ENCODE results near the gene ARID1B. TPM values are rescaled to one million over a fixed set of nuclear protein-coding genes. Genes with fewer than 3 reads are reported as not detected.

Gene ARID1B
- total RNA-seq, 5 donors from 2014 or later (not counting 1 experiment from before 2014, with no cell fraction given), result 103 to 161 (median 108) TPM

GRCh38 chr6:157097255-157097955 lies 320.2 kb downstream of the ARID1B start:
- peak overlapping the region; percentile 55 to 93 for H3K27ac Mint-ChIP-seq
- H3K9me3 Mint-ChIP-seq, result no peaks in the 10 kb centered on the region
- ChIA-PET CTCF (interaction anchor here in 1 of 2 donors (1.3 kb wide), 1 partner anchor 155 kb away, joined by 3 read pairs; no protein-coding TSS in a partner anchor), POLR2A (interaction anchor here in 1 of 2 donors (0.7 kb wide), 1 partner anchor 10 kb away, joined by 3 read pairs; no protein-coding TSS in a partner anchor)
- peaks cover 57 to 74% (median 73%) of the 10 kb centered on the region in 3 donors for H3K4me1 Mint-ChIP-seq
- Histone ChIP-seq H3K27me3 (replicated peaks in 1 of 2; ENCODE audit: control insufficient read depth in 2 of 2, extremely low read depth in 1 of 2, insufficient read depth in 2 of 2, low read length in 1 of 2) (no peaks in the 10 kb centered on the region), H3K4me1 (ENCODE audit: control insufficient read depth in 1 of 2, extremely low read depth in 1 of 2, insufficient read depth in 2 of 2, low read length in 2 of 2) (peaks cover 19% of the 10 kb centered on the region in 2 experiments), H3K4me3 (ENCODE audit: control insufficient read depth in 1 of 2, extremely low read depth in 1 of 2, low read length in 1 of 2) (no peak overlapping the region), H3K9me3 (no peaks in the 10 kb centered on the region), H3K27ac (ENCODE audit: low read length) (no peak overlapping the region), H3K36me3 (ENCODE audit: control insufficient read depth in 2 of 2, extremely low read depth in 1 of 2, insufficient read depth in 1 of 2, low read length in 1 of 2) (no peaks in the 10 kb centered on the region)
- ATAC-seq (replicated peaks in 1 of 4) (peak in 1 of 4 experiments; percentile 6), DNase-seq (no peak)
- H3K27me3 Mint-ChIP-seq, result no peaks in the 10 kb centered on the region
- WGBS (ENCODE audit: insufficient coverage), result 76% methylated on average over 9 of the region's 16 CpGs
- H3K4me3 Mint-ChIP-seq, result peak overlapping the region in 1 of 3 donors; percentile 9
- peaks cover 20% of the 10 kb centered on the region for H3K36me3 Mint-ChIP-seq

GRCh38 chr6:157098999-157099398 lies 321.8 kb downstream of the ARID1B start:
- Histone ChIP-seq H3K4me1 (ENCODE audit: control insufficient read depth in 1 of 2, extremely low read depth in 1 of 2, insufficient read depth in 2 of 2, low read length in 2 of 2) (peaks cover 19% of the 10 kb centered on the region in 2 experiments), H3K27ac (ENCODE audit: low read length) (no peak overlapping the region), H3K4me3 (ENCODE audit: control insufficient read depth in 1 of 2, extremely low read depth in 1 of 2, low read length in 1 of 2) (no peak overlapping the region), H3K36me3 (ENCODE audit: control insufficient read depth in 2 of 2, extremely low read depth in 1 of 2, insufficient read depth in 1 of 2, low read length in 1 of 2) (no peaks in the 10 kb centered on the region), H3K9me3 (no peaks in the 10 kb centered on the region), H3K27me3 (replicated peaks in 1 of 2; ENCODE audit: control insufficient read depth in 2 of 2, extremely low read depth in 1 of 2, insufficient read depth in 2 of 2, low read length in 1 of 2) (no peaks in the 10 kb centered on the region)
- DNase-seq (no peak), ATAC-seq (replicated peaks in 1 of 4) (no peak)
- 92% methylated on average over 7 of the region's 8 CpGs for WGBS (ENCODE audit: insufficient coverage)
- Mint-ChIP-seq H3K4me1 (peaks cover 50 to 69% (median 68%) of the 10 kb centered on the region in 3 donors), H3K9me3 (no peaks in the 10 kb centered on the region), H3K36me3 (peaks cover 13% of the 10 kb centered on the region), H3K4me3 (no peak overlapping the region), H3K27ac (peak overlapping the region; percentile 93 to 94), H3K27me3 (no peaks in the 10 kb centered on the region)
- ChIA-PET CTCF (interaction anchor here (0.5 to 0.6 kb wide), 2 partner anchors 155 to 323 kb away, joined by 3 to 10 read pairs; no protein-coding TSS in a partner anchor), POLR2A (interaction anchor here in 1 of 2 donors (0.5 kb wide), 1 partner anchor 77 kb away, joined by 6 read pairs; no protein-coding TSS in a partner anchor)

GRCh38 chr6:157099912-157100593 lies 322.9 kb downstream of the ARID1B start:
- 0% methylated on average over 2 of the region's 7 CpGs for WGBS (ENCODE audit: insufficient coverage)
- Mint-ChIP-seq H3K27me3 (no peaks in the 10 kb centered on the region), H3K36me3 (peaks cover 16% of the 10 kb centered on the region), H3K4me1 (peaks cover 60 to 72% (median 70%) of the 10 kb centered on the region in 3 donors), H3K9me3 (no peaks in the 10 kb centered on the region), H3K27ac (peak overlapping the region; percentile 93 to 94), H3K4me3 (peak overlapping the region; percentile 37 to 61 (median 42))
- Histone ChIP-seq H3K27me3 (replicated peaks in 1 of 2; ENCODE audit: control insufficient read depth in 2 of 2, extremely low read depth in 1 of 2, insufficient read depth in 2 of 2, low read length in 1 of 2) (no peaks in the 10 kb centered on the region), H3K36me3 (ENCODE audit: control insufficient read depth in 2 of 2, extremely low read depth in 1 of 2, insufficient read depth in 1 of 2, low read length in 1 of 2) (no peaks in the 10 kb centered on the region), H3K27ac (ENCODE audit: low read length) (peak overlapping the region; percentile 81), H3K9me3 (no peaks in the 10 kb centered on the region), H3K4me3 (ENCODE audit: control insufficient read depth in 1 of 2, extremely low read depth in 1 of 2, low read length in 1 of 2) (no peak overlapping the region), H3K4me1 (ENCODE audit: control insufficient read depth in 1 of 2, extremely low read depth in 1 of 2, insufficient read depth in 2 of 2, low read length in 2 of 2) (peaks cover 19% of the 10 kb centered on the region in 2 experiments)
- ChIA-PET POLR2A (no interaction called here), CTCF (interaction anchor here in 1 of 2 donors (0.6 kb wide), 1 partner anchor 25 kb away, joined by 3 read pairs; no protein-coding TSS in a partner anchor)
- ATAC-seq (replicated peaks in 1 of 4), result peak; percentile 93 to 99 (median 98)
- DNase-seq, result peak in 33 of 35 experiments; percentile 5 to 70 (median 37)

GRCh38 chr6:157101166-157101565 lies 324.0 kb downstream of the ARID1B start:
- H3K9me3 Mint-ChIP-seq, result no peaks in the 10 kb centered on the region
- H3K36me3 Mint-ChIP-seq, result peaks cover 16% of the 10 kb centered on the region
- H3K27me3 Mint-ChIP-seq, result no peaks in the 10 kb centered on the region
- H3K4me3 ChIP-seq (ENCODE audit: control insufficient read depth in 1 of 2, extremely low read depth in 1 of 2, low read length in 1 of 2), result no peak overlapping the region
- ChIA-PET POLR2A (no interaction called here), CTCF (no interaction called here)
- peak overlapping the region; percentile 93 to 94 for H3K27ac Mint-ChIP-seq
- no peaks in the 10 kb centered on the region for H3K9me3 ChIP-seq
- DNase-seq (no peak), ATAC-seq (replicated peaks in 1 of 4) (no peak)
- H3K4me1 ChIP-seq (ENCODE audit: control insufficient read depth in 1 of 2, extremely low read depth in 1 of 2, insufficient read depth in 2 of 2, low read length in 2 of 2), result peaks cover 19 to 22% of the 10 kb centered on the region in 2 experiments
- H3K4me1 Mint-ChIP-seq, result peaks cover 58 to 80% (median 75%) of the 10 kb centered on the region in 3 donors
- H3K4me3 Mint-ChIP-seq, result no peak overlapping the region
- H3K27ac ChIP-seq (ENCODE audit: low read length), result peak overlapping the region; percentile 81
- H3K36me3 ChIP-seq (ENCODE audit: control insufficient read depth in 2 of 2, extremely low read depth in 1 of 2, insufficient read depth in 1 of 2, low read length in 1 of 2), result no peaks in the 10 kb centered on the region
- no CpG with 5 or more reads among the region's 1 CpG for WGBS (ENCODE audit: insufficient coverage)
- no peaks in the 10 kb centered on the region for H3K27me3 ChIP-seq (replicated peaks in 1 of 2; ENCODE audit: control insufficient read depth in 2 of 2, extremely low read depth in 1 of 2, insufficient read depth in 2 of 2, low read length in 1 of 2)

GRCh38 chr6:157104803-157105202 lies 327.6 kb downstream of the ARID1B start:
- CTCF ChIA-PET, result no interaction called here
- H3K36me3 ChIP-seq (ENCODE audit: control insufficient read depth in 2 of 2, extremely low read depth in 1 of 2, insufficient read depth in 1 of 2, low read length in 1 of 2), result no peaks in the 10 kb centered on the region
- peaks cover 7 to 13% of the 10 kb centered on the region in 2 experiments for H3K4me1 ChIP-seq (ENCODE audit: control insufficient read depth in 1 of 2, extremely low read depth in 1 of 2, insufficient read depth in 2 of 2, low read length in 2 of 2)
- no CpG with 5 or more reads among the region's 1 CpG for WGBS (ENCODE audit: insufficient coverage)
- no peak overlapping the region for H3K4me3 ChIP-seq (ENCODE audit: control insufficient read depth in 1 of 2, extremely low read depth in 1 of 2, low read length in 1 of 2)
- Mint-ChIP-seq H3K27me3 (no peaks in the 10 kb centered on the region), H3K4me1 (peaks cover 40 to 68% (median 61%) of the 10 kb centered on the region in 3 donors), H3K27ac (no peak overlapping the region), H3K4me3 (no peak overlapping the region), H3K9me3 (no peaks in the 10 kb centered on the region), H3K36me3 (peaks cover 14% of the 10 kb centered on the region)
- POLR2A ChIA-PET, result interaction anchor here in 1 of 2 donors (0.5 kb wide), 1 partner anchor 23 kb away, joined by 3 read pairs; no protein-coding TSS in a partner anchor
- DNase-seq (no peak), ATAC-seq (replicated peaks in 1 of 4) (no peak)
- H3K27ac ChIP-seq (ENCODE audit: low read length), result no peak overlapping the region
- no peaks in the 10 kb centered on the region for H3K9me3 ChIP-seq
- H3K27me3 ChIP-seq (replicated peaks in 1 of 2; ENCODE audit: control insufficient read depth in 2 of 2, extremely low read depth in 1 of 2, insufficient read depth in 2 of 2, low read length in 1 of 2), result no peaks in the 10 kb centered on the region

GRCh38 chr6:157106487-157106886 lies 329.3 kb downstream of the ARID1B start:
- no peak overlapping the region for H3K4me3 ChIP-seq (ENCODE audit: control insufficient read depth in 1 of 2, extremely low read depth in 1 of 2, low read length in 1 of 2)
- POLR2A ChIA-PET, result no interaction called here
- H3K4me1 ChIP-seq (ENCODE audit: control insufficient read depth in 1 of 2, extremely low read depth in 1 of 2, insufficient read depth in 2 of 2, low read length in 2 of 2), result peaks cover 0 to 4% of the 10 kb centered on the region in 2 experiments
- H3K4me3 Mint-ChIP-seq, result no peak overlapping the region
- H3K9me3 ChIP-seq, result no peaks in the 10 kb centered on the region
- H3K4me1 Mint-ChIP-seq, result peaks cover 23 to 51% (median 46%) of the 10 kb centered on the region in 3 donors
- H3K27ac Mint-ChIP-seq, result no peak overlapping the region
- H3K36me3 ChIP-seq (ENCODE audit: control insufficient read depth in 2 of 2, extremely low read depth in 1 of 2, insufficient read depth in 1 of 2, low read length in 1 of 2), result peaks cover 0 to 6% of the 10 kb centered on the region in 2 donors
- CTCF ChIA-PET, result no interaction called here
- no CpG with 5 or more reads among the region's 2 CpGs for WGBS (ENCODE audit: insufficient coverage)
- no peak overlapping the region for H3K27ac ChIP-seq (ENCODE audit: low read length)
- no peak for ATAC-seq (replicated peaks in 1 of 4)
- no peaks in the 10 kb centered on the region for H3K9me3 Mint-ChIP-seq
- no peaks in the 10 kb centered on the region for H3K27me3 ChIP-seq (replicated peaks in 1 of 2; ENCODE audit: control insufficient read depth in 2 of 2, extremely low read depth in 1 of 2, insufficient read depth in 2 of 2, low read length in 1 of 2)
- H3K27me3 Mint-ChIP-seq, result no peaks in the 10 kb centered on the region
- H3K36me3 Mint-ChIP-seq, result peaks cover 25% of the 10 kb centered on the region
- no peak for DNase-seq

Data from T-cell (primary cell).